Esophagus muscularis mucosa (tissue), 4 donors: ENCODE results near the gene DUSP2. TPM values are rescaled to one million over a fixed set of nuclear protein-coding genes. Genes with fewer than 3 reads are reported as not detected.

Experiments used
- DNase-seq: peaks from one replicate; pipeline ENCODE4 v3.0.0-alpha.2; 2017; ENCODE audit errors: extremely low spot score
- H3K27ac ChIP-seq, 4 donors: fragments of 200-600 bp; sonication (generic); replicated peaks in 1 of 4; 1 replicate in 3 of 4; 2 replicates in 1 of 4; pipeline ENCODE4 v1.5.1; 2016 to 2019; ENCODE audit warnings: mild to moderate bottlenecking in 1 of 4
- H3K27me3 ChIP-seq, 4 donors: fragments of 200-600 bp; sonication (generic); one replicate each; pipeline versions ENCODE4 v1.5.1 to v1.6.0; 2016 to 2019
- H3K36me3 ChIP-seq, 4 donors: fragments of 200-600 bp; sonication (generic); one replicate each; pipeline ENCODE4 v1.5.1; 2016 to 2019
- H3K4me1 ChIP-seq, 4 donors: fragments of 200-600 bp; sonication (generic); one replicate each; pipeline ENCODE4 v1.5.1; 2016 to 2019
- H3K4me3 ChIP-seq, 4 donors: fragments of 200-600 bp; sonication (generic); 1 replicate in 2 of 4; 2 replicates in 2 of 4; pipeline ENCODE4 v1.5.1; 2016 to 2019; ENCODE audit warnings: mild to moderate bottlenecking in 4 of 4, moderate library complexity in 1 of 4
- H3K9me3 ChIP-seq, 4 donors: fragments of 200-600 bp; sonication (generic); 1 replicate in 3 of 4; 2 replicates in 1 of 4; pipeline ENCODE4 v1.5.1; 2016 to 2019
- CTCF ChIP-seq, 3 experiments: fragments of 200-600 bp in 2 of 3; fragments of 450-650 bp in 1 of 3; sonication (generic) in 2 of 3; IDR thresholded peaks; one replicate each; pipeline ENCODE4 v1.5.1; 2017 to 2019; ENCODE audit warnings: antibody characterized with exemption in 3 of 3, mild to moderate bottlenecking in 2 of 3, moderate library complexity in 1 of 3
- EP300 ChIP-seq: sonication (generic); formaldehyde crosslinking; IDR thresholded peaks from one replicate; pipeline ENCODE4 v1.6.1; 2017; ENCODE audit warnings: antibody characterized with exemption
- POLR2A ChIP-seq: fragments of 450-650 bp; IDR thresholded peaks from one replicate; pipeline ENCODE4 v1.6.1; 2017; ENCODE audit warnings: antibody characterized with exemption, moderate library complexity, mild to moderate bottlenecking, low read depth
- POLR2AphosphoS5 ChIP-seq, 2 donors: sonication (generic); formaldehyde crosslinking; IDR thresholded peaks; one replicate each; pipeline ENCODE4 v1.6.1; 2017; ENCODE audit warnings: antibody characterized with exemption in 2 of 2
- WGBS: methylation state at CpG from one replicate; pipeline ENCODE4 v1.1.5; 2018; 5-methylcytosine and 5-hydroxymethylcytosine counted together
- intact Hi-C: fragments of 100-400 bp; cut with DNase I; formaldehyde crosslinking; loops from one replicate; pipeline ENCODE4 v1.15.1; 2023
- total RNA-seq, 4 donors: library from RNA; depleted of rRNA; stranded (reverse); fragments of >200 nt; gene quantifications; one replicate each; pipeline versions ENCODE4 v1.1.0 to v1.2.1, GENCODE V29; 2016

Gene DUSP2
- total RNA-seq, 4 donors from 2014 or later = 1.1 to 5.5 (median 1.7) TPM

- 60% methylated on average over 42 of the region's 77 CpGs for WGBS
- no peaks in the 10 kb centered on the region for H3K9me3 ChIP-seq
- peaks cover 12 to 18% (median 17%) of the 10 kb centered on the region in 4 donors for H3K4me1 ChIP-seq
- DNase-seq = no peak
- peak overlapping the region; percentile 44 to 62 (median 48) for H3K27ac ChIP-seq
- intact Hi-C loops = loop anchor here (5.0 kb wide), 1 partner anchor 124 kb away; the partner anchor contains the start of gene ANKRD36C
- H3K27me3 ChIP-seq = peaks cover 8 to 70% (median 24%) of the 10 kb centered on the region in 4 donors
- peak overlapping the region; percentile 58 to 72 (median 64) for H3K4me3 ChIP-seq
- no peaks in the 10 kb centered on the region for H3K36me3 ChIP-seq
- TF ChIP-seq POLR2A = no peak
- no peak for TF ChIP-seq CTCF (IDR thresholded peaks at IDR 0.05)
- TF ChIP-seq EP300 = no peak
- no peak for TF ChIP-seq POLR2AphosphoS5 (IDR thresholded peaks at IDR 0.05)
Observed at GRCh38 chr2:96115631-96116423, 29.4 kb downstream of the DUSP2 start.

GRCh38 chr2:96114903-96115581 is 30.2 kb downstream of the DUSP2 start:
- H3K9me3 ChIP-seq = no peaks in the 10 kb centered on the region
- WGBS = 91% methylated on average over 20 of the region's 24 CpGs
- H3K27me3 ChIP-seq = peaks cover 8 to 62% (median 24%) of the 10 kb centered on the region in 4 donors
- intact Hi-C loops = loop anchor here (5.0 kb wide), 1 partner anchor 123 kb away; the partner anchor contains the start of gene ANKRD36C
- TF ChIP-seq EP300 (no peak), POLR2AphosphoS5 (IDR thresholded peaks at IDR 0.05) (no peak), CTCF (IDR thresholded peaks at IDR 0.05) (no peak), POLR2A (no peak)
- no peak overlapping the region for H3K27ac ChIP-seq
- peak overlapping the region; percentile 17 to 72 (median 64) for H3K4me3 ChIP-seq
- DNase-seq = no peak
- no peaks in the 10 kb centered on the region for H3K36me3 ChIP-seq
- H3K4me1 ChIP-seq = peaks cover 12 to 20% (median 17%) of the 10 kb centered on the region in 4 donors

- no peaks in the 10 kb centered on the region for H3K9me3 ChIP-seq
- peaks cover 14 to 26% (median 19%) of the 10 kb centered on the region in 4 donors for H3K4me1 ChIP-seq
- no peaks in the 10 kb centered on the region for H3K36me3 ChIP-seq
- DNase-seq = no peak
- H3K27me3 ChIP-seq = peaks cover 8 to 57% (median 24%) of the 10 kb centered on the region in 4 donors
- H3K27ac ChIP-seq = peak overlapping the region in 2 of 4 donors; percentile 14 to 15
- WGBS = 86% methylated on average over 13 of the region's 13 CpGs
- intact Hi-C loops = no loop called here
- no peak for TF ChIP-seq POLR2A
- TF ChIP-seq EP300 = no peak
- no peak for TF ChIP-seq POLR2AphosphoS5 (IDR thresholded peaks at IDR 0.05)
- TF ChIP-seq CTCF (IDR thresholded peaks at IDR 0.05) = no peak
- H3K4me3 ChIP-seq = peak overlapping the region; percentile 17 to 72 (median 64)
Observed at GRCh38 chr2:96114546-96114902, 30.7 kb downstream of the DUSP2 start.

- no peak for DNase-seq
- Histone ChIP-seq H3K27ac (no peak overlapping the region), H3K4me3 (peak overlapping the region in 3 of 4 donors; percentile 17 to 72 (median 65)), H3K9me3 (no peaks in the 10 kb centered on the region), H3K27me3 (peaks cover 8 to 52% (median 24%) of the 10 kb centered on the region in 4 donors), H3K4me1 (peaks cover 20 to 31% (median 24%) of the 10 kb centered on the region in 4 donors), H3K36me3 (no peaks in the 10 kb centered on the region)
- TF ChIP-seq POLR2AphosphoS5 (IDR thresholded peaks at IDR 0.05) (no peak), CTCF (IDR thresholded peaks at IDR 0.05) (no peak), POLR2A (no peak), EP300 (no peak)
- intact Hi-C loops = no loop called here
- WGBS = 91% methylated on average over 17 of the region's 17 CpGs
Observed at GRCh38 chr2:96113951-96114350, 31.3 kb downstream of the DUSP2 start.
